ENCODE data around the gene CAPZA3. TPM values are rescaled to one million over a fixed set of nuclear protein-coding genes. Genes with fewer than 3 reads are reported as not detected.

Gene CAPZA3
- total RNA-seq, 1 experiment from 2014 or later, result not detected

- WGBS (ENCODE audit: extremely low coverage, insufficient read length, low lambda C conversion rate), result no CpG with 5 or more reads among the region's 1 CpG
- H2BK12ac ChIP-seq (ENCODE audit: insufficient read length, low read depth, low read length), result no peak overlapping the region
- H3K56ac ChIP-seq (ENCODE audit: insufficient read length, low read depth, low read length), result no peak overlapping the region
- H3K9me3 ChIP-seq (ENCODE audit: control insufficient read depth, low read depth, low read length), result no peaks in the 10 kb centered on the region
- no peak overlapping the region for H2AFZ ChIP-seq (ENCODE audit: low read length)
- H3K23ac ChIP-seq (ENCODE audit: insufficient read length, low read depth, low read length), result no peak overlapping the region
- no peaks in the 10 kb centered on the region for H3K4me1 ChIP-seq (ENCODE audit: insufficient read depth, low read length)
- H3K79me1 ChIP-seq (ENCODE audit: insufficient read depth, low read depth, low read length, poor library complexity, severe bottlenecking), result no peaks in the 10 kb centered on the region
- H2BK120ac ChIP-seq (ENCODE audit: low read depth, low read length, poor library complexity, severe bottlenecking), result no peak overlapping the region
- H3K9ac ChIP-seq (ENCODE audit: extremely low read depth, insufficient read length, low read length), result no peak overlapping the region
- no peak overlapping the region for H4K8ac ChIP-seq (replicated peaks; ENCODE audit: insufficient read length, low read depth, low read length)
- no peaks in the 10 kb centered on the region for H3K27me3 Mint-ChIP-seq (ENCODE audit: low read depth)
- H3K14ac ChIP-seq (ENCODE audit: insufficient read depth, low read length), result no peak overlapping the region
- H2AK5ac ChIP-seq (ENCODE audit: insufficient read length, low read length), result no peak overlapping the region
- no peak overlapping the region for H3K4me3 Mint-ChIP-seq
- no peak for DNase-seq
- H3K27ac ChIP-seq (ENCODE audit: insufficient read length, low read depth, low read length), result no peak overlapping the region
- no peak overlapping the region for H3K4me2 ChIP-seq (ENCODE audit: insufficient read depth, insufficient read length, low read length)
- no peak overlapping the region for H4K5ac ChIP-seq (ENCODE audit: insufficient read length, low read depth, low read length)
- no peaks in the 10 kb centered on the region for H3K23me2 ChIP-seq (ENCODE audit: insufficient read length, low read depth, low read length, poor library complexity, severe bottlenecking)
- H3K4me1 Mint-ChIP-seq, result no peaks in the 10 kb centered on the region
- H3K4ac ChIP-seq (ENCODE audit: low read depth, low read length), result no peak overlapping the region
- no peak overlapping the region for H3K27ac Mint-ChIP-seq
- no peak overlapping the region for H3T11ph ChIP-seq (ENCODE audit: low read length)
- no peaks in the 10 kb centered on the region for H4K20me1 ChIP-seq (ENCODE audit: control insufficient read depth, insufficient read depth, insufficient read length)
- no peak overlapping the region for H2BK15ac ChIP-seq (ENCODE audit: low read depth, low read length)
- H3K79me2 ChIP-seq (ENCODE audit: insufficient read depth, low read length), result no peaks in the 10 kb centered on the region
- H2BK20ac ChIP-seq (ENCODE audit: low read depth, low read length, poor library complexity, severe bottlenecking), result no peak overlapping the region
- no peak overlapping the region for H2BK5ac ChIP-seq (ENCODE audit: insufficient read length, low read length)
- H3K18ac ChIP-seq (ENCODE audit: insufficient read length, low read depth, low read length), result no peak overlapping the region
- H3K9me3 Mint-ChIP-seq, result no peaks in the 10 kb centered on the region
- TF ChIP-seq, protein P1, sequence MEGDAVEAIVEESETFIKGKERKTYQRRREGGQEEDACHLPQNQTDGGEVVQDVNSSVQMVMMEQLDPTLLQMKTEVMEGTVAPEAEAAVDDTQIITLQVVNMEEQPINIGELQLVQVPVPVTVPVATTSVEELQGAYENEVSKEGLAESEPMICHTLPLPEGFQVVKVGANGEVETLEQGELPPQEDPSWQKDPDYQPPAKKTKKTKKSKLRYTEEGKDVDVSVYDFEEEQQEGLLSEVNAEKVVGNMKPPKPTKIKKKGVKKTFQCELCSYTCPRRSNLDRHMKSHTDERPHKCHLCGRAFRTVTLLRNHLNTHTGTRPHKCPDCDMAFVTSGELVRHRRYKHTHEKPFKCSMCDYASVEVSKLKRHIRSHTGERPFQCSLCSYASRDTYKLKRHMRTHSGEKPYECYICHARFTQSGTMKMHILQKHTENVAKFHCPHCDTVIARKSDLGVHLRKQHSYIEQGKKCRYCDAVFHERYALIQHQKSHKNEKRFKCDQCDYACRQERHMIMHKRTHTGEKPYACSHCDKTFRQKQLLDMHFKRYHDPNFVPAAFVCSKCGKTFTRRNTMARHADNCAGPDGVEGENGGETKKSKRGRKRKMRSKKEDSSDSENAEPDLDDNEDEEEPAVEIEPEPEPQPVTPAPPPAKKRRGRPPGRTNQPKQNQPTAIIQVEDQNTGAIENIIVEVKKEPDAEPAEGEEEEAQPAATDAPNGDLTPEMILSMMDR (conservative IDR thresholded peaks at IDR 0.05), result no peak
- H3K36me3 Mint-ChIP-seq (ENCODE audit: insufficient read depth in 1 of 3, low read depth in 3 of 3), result no peaks in the 10 kb centered on the region
- no peaks in the 10 kb centered on the region for H3K27me3 ChIP-seq (ENCODE audit: insufficient read depth, low read length)
- H4K91ac ChIP-seq (ENCODE audit: insufficient read length, low read depth, low read length), result no peak overlapping the region
Observed at GRCh38 chr12:18721452-18721851, 16.5 kb upstream of the CAPZA3 start.
